ENCODE results near the gene HEATR3. TPM values are rescaled to one million over a fixed set of nuclear protein-coding genes. Genes with fewer than 3 reads are reported as not detected.

Gene HEATR3
- total and polyA plus RNA-seq, 2 donors (not counting 1 experiment from before 2014, with no cell fraction given), result 18.0 to 21.0 TPM

- ChIA-PET CTCF (no interaction called here), POLR2A (no interaction called here)
- Histone ChIP-seq H3K79me2 (ENCODE audit: control insufficient read depth, insufficient read depth, low read length) (no peaks in the 10 kb centered on the region), H3K9me3 (ENCODE audit: control extremely low read depth in 1 of 3, control insufficient read depth in 2 of 3, insufficient read depth in 1 of 3, low read length in 2 of 3) (peaks cover 3 to 14% (median 12%) of the 10 kb centered on the region in 3 donors), H3K36me3 (replicated peaks in 1 of 2; ENCODE audit: control extremely low read depth in 1 of 2, control insufficient read depth in 1 of 2, extremely low read depth in 1 of 2, insufficient read depth in 2 of 2, low read length in 1 of 2) (no peaks in the 10 kb centered on the region), H3K4me3 (ENCODE audit: control extremely low read depth in 1 of 5, extremely low read depth in 1 of 5, insufficient read depth in 1 of 5, low read depth in 2 of 5, low read length in 4 of 5) (no peak overlapping the region), H3K4me1 (ENCODE audit: control insufficient read depth in 2 of 2, insufficient read depth in 2 of 2, low read length in 2 of 2) (no peaks in the 10 kb centered on the region), H2AFZ (ENCODE audit: insufficient read depth, low read depth, low read length, poor library complexity, severe bottlenecking) (no peak overlapping the region), H4K20me1 (ENCODE audit: control insufficient read depth, insufficient read depth, low read length, poor library complexity, severe bottlenecking) (no peaks in the 10 kb centered on the region), H3K4me2 (replicated peaks; ENCODE audit: low read depth, low read length, poor library complexity, severe bottlenecking) (no peak overlapping the region), H3K27me3 (replicated peaks in 1 of 4; ENCODE audit: control extremely low read depth in 1 of 4, control insufficient read depth in 3 of 4, insufficient read depth in 4 of 4, low read length in 3 of 4) (peaks cover 0 to 4% (median 0%) of the 10 kb centered on the region in 4 experiments), H3K27ac (ENCODE audit: low read length in 2 of 2) (no peak overlapping the region), H3K9ac (ENCODE audit: low read length) (no peak overlapping the region)
- H3K4me1 Mint-ChIP-seq, result no peaks in the 10 kb centered on the region
- intact Hi-C loops (cut with micrococcal nuclease), result no loop called here
- H3K27ac Mint-ChIP-seq, result no peak overlapping the region
- no peak for TF ChIP-seq EZH2 (IDR thresholded peaks at IDR 0.05; ENCODE audit: borderline replicate concordance, insufficient read depth, low read depth, low read length, poor library complexity, severe bottlenecking)
- TF ChIP-seq, protein P1, sequence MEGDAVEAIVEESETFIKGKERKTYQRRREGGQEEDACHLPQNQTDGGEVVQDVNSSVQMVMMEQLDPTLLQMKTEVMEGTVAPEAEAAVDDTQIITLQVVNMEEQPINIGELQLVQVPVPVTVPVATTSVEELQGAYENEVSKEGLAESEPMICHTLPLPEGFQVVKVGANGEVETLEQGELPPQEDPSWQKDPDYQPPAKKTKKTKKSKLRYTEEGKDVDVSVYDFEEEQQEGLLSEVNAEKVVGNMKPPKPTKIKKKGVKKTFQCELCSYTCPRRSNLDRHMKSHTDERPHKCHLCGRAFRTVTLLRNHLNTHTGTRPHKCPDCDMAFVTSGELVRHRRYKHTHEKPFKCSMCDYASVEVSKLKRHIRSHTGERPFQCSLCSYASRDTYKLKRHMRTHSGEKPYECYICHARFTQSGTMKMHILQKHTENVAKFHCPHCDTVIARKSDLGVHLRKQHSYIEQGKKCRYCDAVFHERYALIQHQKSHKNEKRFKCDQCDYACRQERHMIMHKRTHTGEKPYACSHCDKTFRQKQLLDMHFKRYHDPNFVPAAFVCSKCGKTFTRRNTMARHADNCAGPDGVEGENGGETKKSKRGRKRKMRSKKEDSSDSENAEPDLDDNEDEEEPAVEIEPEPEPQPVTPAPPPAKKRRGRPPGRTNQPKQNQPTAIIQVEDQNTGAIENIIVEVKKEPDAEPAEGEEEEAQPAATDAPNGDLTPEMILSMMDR (IDR thresholded peaks at IDR 0.05), result no peak
- WGBS (ENCODE audit: insufficient coverage), result 100% methylated on average over 3 of the region's 10 CpGs
- ATAC-seq (ENCODE audit: low read depth) (no peak), DNase-seq (no peak)
- H3K27me3 Mint-ChIP-seq, result peaks cover 9% of the 10 kb centered on the region
- H3K9me3 Mint-ChIP-seq (ENCODE audit: insufficient read depth), result peaks cover 10% of the 10 kb centered on the region
- H3K4me3 Mint-ChIP-seq, result no peak overlapping the region
Measured at GRCh38 chr16:50059111-50059510, 6.7 kb upstream of the HEATR3 start.

- intact Hi-C loops (cut with micrococcal nuclease), result no loop called here
- TF ChIP-seq, protein P1 (IDR thresholded peaks at IDR 0.05), result no peak
- TF ChIP-seq EZH2 (IDR thresholded peaks at IDR 0.05; ENCODE audit: borderline replicate concordance, insufficient read depth, low read depth, low read length, poor library complexity, severe bottlenecking), result no peak
Measured at GRCh38 chr16:50059669-50060068, 6.1 kb upstream of the HEATR3 start.

More at GRCh38 chr16:50059669-50060068, 6.1 kb upstream of the HEATR3 start:
- Histone ChIP-seq H4K20me1 (ENCODE audit: control insufficient read depth, insufficient read depth, low read length, poor library complexity, severe bottlenecking) (no peaks in the 10 kb centered on the region), H3K9ac (ENCODE audit: low read length) (no peak overlapping the region), H3K4me2 (replicated peaks; ENCODE audit: low read depth, low read length, poor library complexity, severe bottlenecking) (no peak overlapping the region), H3K4me3 (ENCODE audit: control extremely low read depth in 1 of 5, extremely low read depth in 1 of 5, insufficient read depth in 1 of 5, low read depth in 2 of 5, low read length in 4 of 5) (no peak overlapping the region), H3K4me1 (ENCODE audit: control insufficient read depth in 2 of 2, insufficient read depth in 2 of 2, low read length in 2 of 2) (no peaks in the 10 kb centered on the region), H3K27me3 (replicated peaks in 1 of 4; ENCODE audit: control extremely low read depth in 1 of 4, control insufficient read depth in 3 of 4, insufficient read depth in 4 of 4, low read length in 3 of 4) (peaks cover 0 to 4% (median 0%) of the 10 kb centered on the region in 4 experiments), H3K79me2 (ENCODE audit: control insufficient read depth, insufficient read depth, low read length) (no peaks in the 10 kb centered on the region), H2AFZ (ENCODE audit: insufficient read depth, low read depth, low read length, poor library complexity, severe bottlenecking) (no peak overlapping the region), H3K27ac (ENCODE audit: low read length in 2 of 2) (no peak overlapping the region), H3K36me3 (replicated peaks in 1 of 2; ENCODE audit: control extremely low read depth in 1 of 2, control insufficient read depth in 1 of 2, extremely low read depth in 1 of 2, insufficient read depth in 2 of 2, low read length in 1 of 2) (no peaks in the 10 kb centered on the region), H3K9me3 (ENCODE audit: control extremely low read depth in 1 of 3, control insufficient read depth in 2 of 3, insufficient read depth in 1 of 3, low read length in 2 of 3) (peaks cover 3 to 14% (median 12%) of the 10 kb centered on the region in 3 donors)
- Mint-ChIP-seq H3K4me3 (no peak overlapping the region), H3K4me1 (no peaks in the 10 kb centered on the region), H3K27ac (no peak overlapping the region), H3K27me3 (peaks cover 9% of the 10 kb centered on the region), H3K9me3 (ENCODE audit: insufficient read depth) (peaks cover 10% of the 10 kb centered on the region)
- ChIA-PET CTCF (no interaction called here), POLR2A (no interaction called here)
- DNase-seq (no peak), ATAC-seq (ENCODE audit: low read depth) (no peak)
- 90% methylated on average over 3 of the region's 3 CpGs for WGBS (ENCODE audit: insufficient coverage)
